DND-41 (cell line): ENCODE results near the gene TIPIN.

Experiments used
- CTCF ChIP-seq: IDR thresholded peaks from 2 replicates; pipeline ENCODE4 v1.5.1; 2012; ENCODE audit warnings: borderline replicate concordance, low read length, moderate library complexity, mild to moderate bottlenecking; ENCODE audit not compliant: poor library complexity, severe bottlenecking; ENCODE audit errors: extremely low read depth
- EZH2 ChIP-seq: IDR thresholded peaks from 3 replicates; pipeline ENCODE4 v1.6.1; 2012; ENCODE audit warnings: borderline replicate concordance, low read depth, mild to moderate bottlenecking, moderate library complexity, low read length, inconsistent platforms; ENCODE audit not compliant: severe bottlenecking

GRCh38 chr15:66302489-66303278, 53.8 kb downstream of the TIPIN start:
- TF ChIP-seq CTCF (no peak), EZH2 (no peak)
